ENCODE data around the gene COMT. TPM values are rescaled to one million over a fixed set of nuclear protein-coding genes. Genes with fewer than 3 reads are reported as not detected.
"Not testable (repeated sequence)": the region's sequence is repeated elsewhere in the genome, so short reads cannot be mapped to it uniquely, and the experiment has no call there.

The COMT gene
- total RNA-seq, 6 experiments from 2014 or later: 215 to 306 (median 234) TPM

DNA sequence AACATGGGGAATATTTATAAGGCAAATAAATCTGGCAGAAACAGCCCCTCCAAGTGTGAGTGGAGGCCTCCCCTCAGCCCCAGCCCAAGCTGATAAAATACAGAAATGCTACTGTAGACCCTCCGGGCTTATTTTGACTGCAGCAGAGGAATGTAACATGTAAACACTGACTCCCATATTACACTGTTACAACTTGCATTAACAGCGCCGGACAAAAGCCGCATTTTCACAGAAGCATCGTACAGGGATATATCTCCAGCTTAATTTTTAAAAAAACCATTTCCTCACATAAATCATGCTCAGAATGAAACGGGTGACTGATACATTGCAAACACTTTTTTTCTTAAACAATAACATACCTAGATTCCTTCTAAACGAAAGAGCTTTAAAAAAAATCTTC, 36.6 kb upstream of the COMT start:
- H3K9me3 Mint-ChIP-seq: no peaks in the 10 kb centered on the region
- no peak overlapping the region for H3K27ac Mint-ChIP-seq
- H3K27me3 Mint-ChIP-seq (ENCODE audit: insufficient read depth): no peaks in the 10 kb centered on the region
- 0 out of 2 replicates have a peak, but pooled peaks cover 4% of the 10 kb centered on the region for H3K36me3 Mint-ChIP-seq (ENCODE audit: low read depth)
- H3K4me3 Mint-ChIP-seq: no peak overlapping the region
- peaks cover 6% of the 10 kb centered on the region; the same call in 1 of the 2 replicates for H3K4me1 Mint-ChIP-seq (ENCODE audit: low read depth)
- no peak for DNase-seq
- TF ChIP-seq, protein P1, sequence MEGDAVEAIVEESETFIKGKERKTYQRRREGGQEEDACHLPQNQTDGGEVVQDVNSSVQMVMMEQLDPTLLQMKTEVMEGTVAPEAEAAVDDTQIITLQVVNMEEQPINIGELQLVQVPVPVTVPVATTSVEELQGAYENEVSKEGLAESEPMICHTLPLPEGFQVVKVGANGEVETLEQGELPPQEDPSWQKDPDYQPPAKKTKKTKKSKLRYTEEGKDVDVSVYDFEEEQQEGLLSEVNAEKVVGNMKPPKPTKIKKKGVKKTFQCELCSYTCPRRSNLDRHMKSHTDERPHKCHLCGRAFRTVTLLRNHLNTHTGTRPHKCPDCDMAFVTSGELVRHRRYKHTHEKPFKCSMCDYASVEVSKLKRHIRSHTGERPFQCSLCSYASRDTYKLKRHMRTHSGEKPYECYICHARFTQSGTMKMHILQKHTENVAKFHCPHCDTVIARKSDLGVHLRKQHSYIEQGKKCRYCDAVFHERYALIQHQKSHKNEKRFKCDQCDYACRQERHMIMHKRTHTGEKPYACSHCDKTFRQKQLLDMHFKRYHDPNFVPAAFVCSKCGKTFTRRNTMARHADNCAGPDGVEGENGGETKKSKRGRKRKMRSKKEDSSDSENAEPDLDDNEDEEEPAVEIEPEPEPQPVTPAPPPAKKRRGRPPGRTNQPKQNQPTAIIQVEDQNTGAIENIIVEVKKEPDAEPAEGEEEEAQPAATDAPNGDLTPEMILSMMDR (IDR thresholded peaks at IDR 0.05): no peak

DNA sequence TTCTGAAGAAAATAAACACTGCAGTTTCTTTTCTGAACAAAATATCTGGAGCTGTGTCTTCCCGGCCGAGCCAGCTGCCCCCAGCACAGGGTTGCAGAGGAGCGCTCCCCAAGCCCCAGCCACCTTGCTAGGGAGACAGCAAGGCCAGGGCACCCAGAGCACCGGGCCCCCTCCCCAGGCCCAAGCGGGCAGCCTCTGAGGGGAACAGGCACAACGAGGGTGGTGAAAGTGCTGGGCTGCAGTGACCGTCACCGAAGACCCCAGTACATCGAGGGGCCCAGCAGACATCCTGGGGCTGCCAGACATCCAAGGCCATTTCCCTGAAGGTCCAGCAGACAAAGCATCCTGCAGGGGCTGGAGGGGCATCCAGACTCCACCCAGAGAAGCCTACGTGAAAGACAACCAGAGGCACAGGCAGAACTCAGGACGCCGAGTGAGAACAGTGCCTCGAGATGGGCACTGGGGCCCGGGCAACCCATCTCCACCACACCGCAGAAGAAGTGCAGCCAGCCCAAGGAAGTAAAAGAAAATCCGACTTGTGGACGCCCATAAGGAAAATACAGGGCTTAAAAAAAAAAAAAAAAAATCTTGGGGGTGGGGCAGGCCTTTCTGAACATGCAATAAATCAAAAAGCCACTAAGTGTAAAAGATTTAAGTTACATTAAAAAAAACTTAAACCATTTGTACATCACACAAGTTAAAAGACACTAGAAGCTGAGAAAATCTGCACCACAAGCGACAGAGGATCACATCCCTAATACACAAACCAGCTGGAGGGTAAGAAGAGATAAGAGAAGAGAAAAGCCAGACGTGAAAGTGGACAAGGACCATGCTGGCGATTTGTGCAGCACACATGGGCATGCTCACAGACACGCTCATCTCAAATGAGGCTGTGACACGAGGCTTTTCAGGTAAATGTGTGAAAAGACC, 36.0 kb upstream of the COMT start:
- H3K9me3 Mint-ChIP-seq: no peaks in the 10 kb centered on the region
- H3K4me1 Mint-ChIP-seq (ENCODE audit: low read depth): peaks cover 8% of the 10 kb centered on the region; the same call in 1 of the 2 replicates
- H3K4me3 Mint-ChIP-seq: no peak overlapping the region
- H3K27ac Mint-ChIP-seq: no peak overlapping the region
- H3K27me3 Mint-ChIP-seq (ENCODE audit: insufficient read depth): no peaks in the 10 kb centered on the region
- TF ChIP-seq, protein P1 (IDR thresholded peaks at IDR 0.05): no peak
- H3K36me3 Mint-ChIP-seq (ENCODE audit: low read depth): 0 out of 2 replicates have a peak, but pooled peaks cover 4% of the 10 kb centered on the region
- no peak for DNase-seq

DNA sequence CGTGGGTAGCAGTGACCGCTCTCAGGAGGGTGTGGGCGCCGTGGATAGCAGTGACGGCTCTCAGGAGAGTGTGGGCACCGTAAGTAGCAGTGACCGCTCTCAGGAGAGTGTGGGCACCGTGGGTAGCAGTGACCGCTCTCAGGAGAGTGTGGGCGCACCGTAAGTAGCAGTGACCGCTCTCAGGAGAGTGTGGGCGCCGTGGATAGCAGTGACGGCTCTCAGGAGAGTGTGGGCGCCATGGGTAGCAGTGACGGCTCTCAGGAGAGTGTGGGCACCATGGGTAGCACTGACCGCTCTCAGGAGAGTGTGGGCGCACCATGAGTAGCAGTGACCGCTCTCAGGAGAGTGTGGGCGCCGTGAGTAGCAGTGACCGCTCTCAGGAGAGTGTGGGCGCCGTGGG, 34.7 kb upstream of the COMT start:
- H3K27me3 Mint-ChIP-seq (ENCODE audit: insufficient read depth); H3K27ac Mint-ChIP-seq; H3K4me3 Mint-ChIP-seq; H3K36me3 Mint-ChIP-seq (ENCODE audit: low read depth); H3K9me3 Mint-ChIP-seq; DNase-seq; H3K4me1 Mint-ChIP-seq (ENCODE audit: low read depth): not testable (repeated sequence)

DNA sequence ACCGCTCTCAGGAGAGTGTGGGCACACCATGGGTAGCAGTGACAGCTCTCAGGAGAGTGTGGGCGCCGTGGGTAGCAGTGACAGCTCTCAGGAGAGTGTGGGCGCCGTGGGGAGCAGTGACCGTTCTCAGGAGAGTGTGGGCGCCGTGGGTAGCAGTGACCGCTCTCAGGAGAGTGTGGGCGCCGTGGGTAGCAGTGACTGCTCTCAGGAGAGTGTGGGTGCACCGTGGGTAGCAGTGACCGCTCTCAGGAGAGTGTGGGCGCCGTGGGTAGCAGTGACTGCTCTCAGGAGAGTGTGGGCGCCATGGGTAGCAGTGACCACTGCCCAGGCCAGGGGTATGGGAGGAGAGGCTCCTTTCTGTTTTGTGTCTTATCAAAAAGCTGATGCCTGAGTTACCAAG, 33.7 kb upstream of the COMT start:
- not testable (repeated sequence) for H3K4me1 Mint-ChIP-seq (ENCODE audit: low read depth); H3K9me3 Mint-ChIP-seq; H3K4me3 Mint-ChIP-seq; H3K27ac Mint-ChIP-seq; H3K36me3 Mint-ChIP-seq (ENCODE audit: low read depth); H3K27me3 Mint-ChIP-seq (ENCODE audit: insufficient read depth); DNase-seq

DNA sequence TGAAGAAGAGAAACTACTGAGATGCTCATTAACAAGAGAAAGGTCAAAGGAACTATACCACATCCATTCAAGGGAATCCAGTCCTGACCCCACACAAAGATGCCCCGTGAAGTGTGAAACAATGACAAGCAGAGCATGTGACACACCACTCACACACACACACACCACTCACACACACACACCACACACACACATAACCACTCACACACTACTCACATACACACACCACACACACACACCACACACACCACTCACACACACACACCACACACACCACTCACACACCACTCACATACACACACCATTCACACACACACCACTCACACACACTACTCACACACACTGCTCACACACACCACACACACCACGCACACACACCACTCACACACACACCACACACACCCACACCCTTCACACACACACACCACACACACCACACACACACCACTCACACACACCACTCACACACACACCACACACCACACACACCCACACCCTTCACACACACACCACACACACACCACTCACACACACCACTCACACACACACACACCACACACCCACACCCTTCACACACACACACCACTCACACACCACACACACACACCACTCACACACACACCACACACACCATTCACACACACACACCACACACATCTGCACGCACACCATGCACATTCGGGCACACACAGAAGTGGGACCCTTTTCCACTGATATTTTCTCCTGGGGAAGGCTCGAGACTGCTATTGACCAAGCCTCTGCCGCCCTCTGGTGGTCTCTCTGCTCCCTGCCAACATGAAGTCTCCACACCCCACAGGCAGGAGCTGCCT, 32.0 kb upstream of the COMT start:
- Mint-ChIP-seq H3K27ac (peak overlapping the region; percentile 63), H3K27me3 (ENCODE audit: insufficient read depth) (peaks cover 1% of the 10 kb centered on the region; the same call in 1 of the 2 replicates), H3K4me1 (ENCODE audit: low read depth) (peaks cover 8% of the 10 kb centered on the region; the same call in 1 of the 2 replicates), H3K36me3 (ENCODE audit: low read depth) (peaks cover 19% of the 10 kb centered on the region), H3K4me3 (no peak overlapping the region), H3K9me3 (no peaks in the 10 kb centered on the region)
- DNase-seq: peak; percentile 66
- TF ChIP-seq, protein P1 (IDR thresholded peaks at IDR 0.05): peak; percentile 87

DNA sequence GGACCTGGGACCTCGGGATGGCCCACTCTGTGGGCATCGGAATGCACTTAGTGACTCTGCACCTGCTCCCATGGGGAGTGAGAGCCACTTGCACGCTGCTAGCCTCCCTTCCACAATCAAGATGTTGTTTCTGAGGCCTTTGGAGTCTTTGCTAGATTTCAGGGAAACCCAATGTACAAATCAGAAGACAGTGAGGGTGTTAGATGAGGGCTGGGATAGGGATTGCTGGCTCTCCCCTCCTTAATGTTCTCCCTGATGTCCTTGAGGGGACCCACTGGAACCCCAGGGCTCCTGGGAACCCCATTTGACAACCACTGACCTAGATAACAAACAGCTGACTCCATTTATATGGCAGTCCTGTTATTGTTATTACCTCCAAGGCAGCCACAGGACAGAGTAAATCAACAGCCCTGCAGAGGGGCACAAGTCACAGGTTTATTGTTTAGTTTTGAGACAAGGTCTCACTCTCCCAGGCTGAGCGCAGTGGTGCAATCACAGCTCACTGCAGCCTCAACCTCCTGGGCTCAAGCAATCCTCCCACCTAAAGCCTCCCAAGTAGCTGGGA, 31.3 kb upstream of the COMT start:
- peaks cover 25% of the 10 kb centered on the region for H3K36me3 Mint-ChIP-seq (ENCODE audit: low read depth)
- H3K27me3 Mint-ChIP-seq (ENCODE audit: insufficient read depth): peaks cover 1% of the 10 kb centered on the region; the same call in 1 of the 2 replicates
- TF ChIP-seq, protein P1 (IDR thresholded peaks at IDR 0.05): peak; percentile 33
- H3K27ac Mint-ChIP-seq: no peak overlapping the region
- H3K9me3 Mint-ChIP-seq: no peaks in the 10 kb centered on the region
- H3K4me1 Mint-ChIP-seq (ENCODE audit: low read depth): peaks cover 8% of the 10 kb centered on the region; the same call in 1 of the 2 replicates
- DNase-seq: no peak
- H3K4me3 Mint-ChIP-seq: no peak overlapping the region
